SKM-1 treated with dmso at 0.1 percent for 144 hours (cell line): Measurements from ENCODE around the gene TBC1D1.

Source experiments
- DNase-seq: peaks from one replicate; lab custom pipeline; 2025; ENCODE audit not compliant: unreplicated experiment; lab: John Stamatoyannopoulos, UW

TBC1D1 gene

DNA sequence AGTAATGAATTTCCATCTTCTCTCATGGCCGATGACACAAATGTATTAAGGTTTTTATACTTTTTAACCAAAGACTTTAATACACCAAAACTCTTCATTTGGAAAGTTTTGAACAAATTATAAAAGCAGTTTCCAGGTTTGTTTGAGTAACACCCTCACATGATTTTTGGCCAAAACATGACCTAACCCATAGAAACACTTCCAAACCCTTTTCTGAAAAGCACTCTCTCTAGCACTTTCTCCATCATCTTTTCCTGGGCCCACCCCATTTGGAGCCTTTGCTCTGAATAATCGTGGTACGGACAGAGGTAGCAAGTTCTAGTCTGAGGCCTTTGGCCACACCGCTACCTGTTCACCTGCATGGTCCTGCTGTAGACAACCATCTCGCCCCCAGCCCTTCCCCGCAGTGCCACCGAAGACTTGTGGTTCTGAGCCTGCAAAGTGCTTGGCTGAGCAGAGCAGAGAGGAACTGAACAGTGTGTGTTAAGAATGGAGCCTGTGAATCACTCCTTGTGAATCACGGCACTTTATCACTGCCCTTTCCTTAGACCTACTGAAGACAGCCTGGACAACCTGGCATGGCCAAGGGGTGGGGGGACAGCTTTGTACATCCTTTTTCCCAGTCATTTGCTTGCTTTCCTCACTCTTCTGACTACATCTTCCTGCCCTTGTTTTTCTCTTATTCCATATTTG is 251.1 kb downstream of the TBC1D1 start:
- no peak for DNase-seq

- no peak for DNase-seq
These were observed 253.1 kb downstream of the TBC1D1 start for GRCh38 chr4:38144031-38144430.

- DNase-seq = no peak
These were observed 254.3 kb downstream of the TBC1D1 start for GRCh38 chr4:38145033-38145678.

DNA sequence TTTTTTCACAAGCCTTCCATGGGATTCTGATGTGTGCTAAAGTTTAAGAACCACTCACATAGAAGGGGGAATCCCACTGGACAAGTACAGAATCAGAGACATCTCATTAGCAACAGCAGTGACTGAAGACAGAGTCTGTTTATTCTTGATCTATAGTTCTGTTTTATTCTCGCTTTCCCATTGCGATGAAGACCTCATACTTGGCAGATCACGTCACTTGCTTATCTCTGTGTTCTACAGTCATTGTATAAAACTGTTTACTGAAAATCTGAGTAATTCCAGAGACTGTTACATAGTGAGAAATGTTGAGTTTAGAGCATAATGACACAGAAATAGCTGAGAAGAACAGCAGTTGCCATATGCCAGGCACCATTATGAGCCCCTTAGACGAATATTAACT is 254.9 kb downstream of the TBC1D1 start:
- no peak for DNase-seq

DNA sequence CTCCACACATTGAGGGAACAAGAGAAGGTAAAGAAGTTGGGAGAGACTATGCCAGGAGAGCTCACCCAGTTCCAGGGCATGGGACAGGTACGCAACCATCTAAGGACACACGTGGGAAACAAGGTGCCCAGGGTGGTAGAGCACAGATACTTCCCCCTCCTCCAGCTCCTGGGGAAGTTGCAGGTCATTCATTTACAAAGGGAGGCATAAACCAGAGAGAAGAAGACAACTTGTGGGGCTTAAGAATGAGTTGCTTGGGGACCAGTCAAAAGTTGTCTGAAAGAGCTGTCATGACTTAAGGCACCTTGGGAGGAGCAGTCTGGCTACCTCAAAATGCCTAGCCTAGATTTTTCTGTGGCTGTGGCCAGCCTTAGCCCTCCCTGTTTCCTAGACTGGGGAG is 255.5 kb downstream of the TBC1D1 start:
- no peak for DNase-seq

DNA sequence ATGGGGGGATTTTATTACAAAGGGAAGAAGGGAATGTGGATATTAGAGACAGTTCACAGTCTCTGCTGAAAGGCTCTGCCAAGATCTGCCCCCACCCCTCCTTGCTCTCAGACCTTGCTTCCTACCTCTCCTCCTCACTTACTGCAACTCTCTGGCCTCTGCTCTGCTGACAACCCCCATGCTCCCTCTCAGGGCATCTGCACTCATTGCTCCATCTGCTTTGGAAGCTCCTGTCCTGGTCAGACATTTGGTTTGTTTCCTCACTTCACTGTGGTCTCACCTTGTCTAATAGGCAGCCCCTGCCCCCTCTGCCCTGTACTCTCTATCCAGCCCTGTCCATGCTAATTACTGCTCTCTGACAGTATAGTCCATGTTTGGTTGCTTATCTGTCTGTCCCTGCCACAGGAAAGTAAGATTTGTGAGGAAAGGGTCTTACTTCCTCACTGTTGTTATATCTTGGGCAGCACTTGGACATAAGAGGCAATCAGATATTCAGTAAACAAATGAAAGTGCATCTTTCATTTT is 258.6 kb downstream of the TBC1D1 start:
- DNase-seq = no peak

- no peak for DNase-seq
These were observed 259.2 kb downstream of the TBC1D1 start for GRCh38 chr4:38149997-38150671.

DNA sequence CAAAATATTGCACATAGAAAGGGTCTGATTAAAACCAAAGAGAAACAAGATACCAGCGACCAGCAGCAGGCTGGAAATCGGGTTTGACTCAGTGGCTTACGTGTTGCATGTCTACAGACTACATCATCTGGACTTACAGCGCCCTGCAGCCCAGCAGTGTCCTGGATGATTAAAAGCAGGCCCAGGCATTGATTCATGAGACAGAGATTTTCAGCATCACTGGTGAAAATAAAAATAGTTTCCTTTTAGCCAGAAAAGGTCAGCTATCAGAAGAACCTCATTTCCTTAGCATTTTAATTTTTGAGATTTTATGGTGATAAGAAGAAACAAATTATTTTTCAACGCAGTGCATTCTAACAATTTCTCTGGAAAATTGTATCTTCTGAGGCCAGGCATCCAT is 259.9 kb downstream of the TBC1D1 start:
- no peak for DNase-seq

DNA sequence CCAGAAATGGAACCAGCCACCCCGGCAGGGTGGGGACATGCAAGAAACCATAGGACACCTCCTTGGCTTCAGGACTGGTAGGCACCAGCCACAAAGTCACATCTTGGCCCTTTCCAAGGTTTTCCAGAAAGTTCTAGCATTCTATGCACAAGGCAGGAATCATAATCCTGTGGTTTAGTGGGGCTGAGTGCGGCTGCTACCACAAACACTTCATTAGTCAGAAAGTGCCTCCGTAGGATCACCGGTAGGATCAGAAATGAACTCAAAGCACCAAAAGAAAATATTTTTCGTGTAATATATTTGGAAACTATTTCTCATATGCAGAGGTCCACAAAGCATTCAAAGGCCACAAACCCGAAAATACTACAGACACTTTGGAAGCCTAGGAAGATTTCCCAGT is 261.0 kb downstream of the TBC1D1 start:
- no peak for DNase-seq

DNA sequence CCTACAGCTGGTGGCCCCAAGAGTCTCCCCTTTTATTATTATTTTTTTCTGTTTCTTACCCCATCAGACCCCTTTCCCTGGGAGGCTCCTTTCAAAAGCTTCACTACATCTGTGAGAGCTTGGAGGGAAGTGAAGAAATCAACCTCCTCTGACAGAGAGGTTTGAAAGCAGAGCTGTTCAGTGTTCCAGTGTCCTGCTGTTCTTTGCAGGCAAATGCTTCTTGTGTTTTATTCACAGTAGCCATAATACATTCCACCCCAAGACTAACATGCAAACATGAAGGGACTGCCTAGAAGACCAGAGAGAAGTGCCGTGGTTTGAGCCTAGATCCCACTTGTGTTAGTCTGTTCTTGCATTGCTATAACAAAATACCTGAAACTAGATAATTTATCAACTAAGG is 261.4 kb downstream of the TBC1D1 start:
- no peak for DNase-seq

DNA sequence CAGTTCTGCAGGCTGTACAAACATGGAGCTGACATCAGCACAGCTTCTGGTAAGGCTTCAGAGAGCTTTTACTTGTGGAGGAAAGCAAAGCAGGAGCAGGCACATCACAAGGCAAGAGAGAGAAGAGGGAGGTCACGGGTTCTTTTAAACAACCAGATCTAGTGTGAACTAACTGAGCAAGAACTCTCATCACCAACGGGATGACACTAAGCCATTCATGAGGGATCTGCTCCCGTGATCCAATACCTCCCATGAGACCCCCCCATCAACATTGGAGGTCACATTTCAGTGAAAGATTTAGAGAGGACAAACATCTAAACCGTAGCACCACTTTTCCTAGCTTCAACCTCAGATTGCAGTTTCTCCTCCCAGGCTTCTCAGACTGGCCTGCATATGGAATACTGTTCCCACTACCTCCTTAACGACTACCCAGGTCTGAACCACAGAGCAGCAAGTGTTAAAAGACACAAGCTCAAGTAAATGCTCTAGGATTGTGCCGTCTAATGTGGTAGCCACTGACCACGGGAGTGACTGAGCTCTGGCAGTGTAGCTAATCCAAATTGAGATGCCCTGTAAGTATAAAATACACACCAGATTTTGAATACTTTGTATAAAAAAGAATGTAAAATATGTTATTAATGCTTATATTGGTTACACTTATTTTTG is 262.0 kb downstream of the TBC1D1 start:
- DNase-seq = no peak

GRCh38 chr4:38153387-38153760 is 262.5 kb downstream of the TBC1D1 start:
- no peak for DNase-seq

- DNase-seq = no peak
These were observed 263.4 kb downstream of the TBC1D1 start for GRCh38 chr4:38154252-38154651.

DNA sequence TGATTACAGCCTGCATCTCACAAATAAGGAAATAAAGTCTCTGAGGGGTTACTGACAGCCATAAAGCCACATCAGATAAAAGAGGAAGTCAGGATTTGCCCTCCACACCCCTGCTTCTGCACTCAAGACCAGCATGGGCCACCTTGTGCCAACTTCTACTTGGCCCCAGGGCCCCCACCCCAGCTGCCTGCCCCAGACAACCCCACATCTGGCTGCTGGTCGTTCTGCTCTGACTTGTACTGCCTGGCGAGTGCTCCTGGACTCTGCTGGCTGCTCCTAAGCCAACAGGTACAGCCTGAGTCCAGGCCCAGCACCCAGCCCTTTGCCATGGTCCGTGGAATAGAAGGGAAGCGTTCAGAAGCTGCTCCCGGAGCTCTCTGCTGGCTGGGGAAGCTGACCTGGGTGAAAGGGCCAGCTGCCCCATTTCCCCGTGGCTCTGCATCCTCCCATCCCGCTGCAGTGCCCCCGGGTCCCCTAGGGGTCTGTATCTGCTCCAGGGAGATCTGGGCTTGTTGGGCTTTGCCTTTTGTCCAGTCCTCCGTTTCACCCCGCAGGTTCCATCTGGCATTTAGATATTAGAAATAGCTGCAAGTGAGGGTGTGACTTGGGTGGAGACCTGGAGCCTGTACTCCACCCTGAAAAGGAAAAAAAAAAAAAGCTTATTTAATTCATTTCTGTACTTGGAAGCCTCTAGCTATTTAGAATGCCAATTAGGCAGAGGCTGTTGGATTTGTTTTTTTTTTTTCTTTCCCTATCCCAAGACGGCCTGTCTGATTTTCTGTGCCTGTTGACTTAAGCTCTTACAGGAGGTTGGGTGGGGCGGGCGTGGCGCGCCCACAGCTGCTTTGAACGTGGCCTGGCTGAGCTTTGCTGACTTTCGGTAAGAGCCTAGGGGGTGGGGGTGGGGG is 264.1 kb downstream of the TBC1D1 start:
- peak; percentile 17 for DNase-seq

- no peak for DNase-seq
These were observed 264.9 kb downstream of the TBC1D1 start for GRCh38 chr4:38155589-38156294.

- no peak for DNase-seq
These were observed 266.7 kb downstream of the TBC1D1 start for GRCh38 chr4:38157592-38157991.

DNA sequence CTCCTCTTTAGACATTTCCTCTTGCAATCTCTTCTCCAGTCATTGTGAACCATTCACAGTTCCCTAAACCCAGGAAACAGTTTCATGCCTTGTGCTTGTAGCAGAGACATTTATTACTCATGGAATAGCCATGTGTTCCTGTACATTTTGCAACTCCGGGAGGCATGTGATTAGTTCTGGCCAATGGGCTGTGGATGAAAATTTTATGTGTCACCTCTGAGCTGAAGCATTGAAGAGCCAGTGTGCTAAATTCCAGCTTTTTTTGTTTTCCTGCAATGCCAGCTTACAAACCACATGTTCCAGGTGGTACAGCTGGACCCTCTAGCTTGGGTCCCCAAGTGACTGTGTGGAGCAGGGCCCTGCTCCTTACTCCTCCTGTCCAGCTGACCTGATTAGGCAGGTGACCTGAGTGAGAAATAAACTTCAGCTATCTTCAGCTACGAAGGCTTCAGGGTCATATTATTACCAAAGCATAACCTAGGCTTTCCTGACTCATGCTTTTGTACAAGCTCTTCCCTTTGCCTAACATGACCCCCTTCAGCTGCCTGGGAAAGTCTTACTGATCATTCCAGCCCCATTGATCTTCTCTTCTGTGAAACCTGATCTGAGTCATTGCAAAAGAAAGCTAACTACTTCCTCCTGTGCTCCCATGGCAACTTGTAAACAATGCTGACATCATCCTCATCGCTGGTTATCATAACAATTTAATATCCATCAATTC is 269.8 kb downstream of the TBC1D1 start:
- peak; percentile 63 for DNase-seq

DNA sequence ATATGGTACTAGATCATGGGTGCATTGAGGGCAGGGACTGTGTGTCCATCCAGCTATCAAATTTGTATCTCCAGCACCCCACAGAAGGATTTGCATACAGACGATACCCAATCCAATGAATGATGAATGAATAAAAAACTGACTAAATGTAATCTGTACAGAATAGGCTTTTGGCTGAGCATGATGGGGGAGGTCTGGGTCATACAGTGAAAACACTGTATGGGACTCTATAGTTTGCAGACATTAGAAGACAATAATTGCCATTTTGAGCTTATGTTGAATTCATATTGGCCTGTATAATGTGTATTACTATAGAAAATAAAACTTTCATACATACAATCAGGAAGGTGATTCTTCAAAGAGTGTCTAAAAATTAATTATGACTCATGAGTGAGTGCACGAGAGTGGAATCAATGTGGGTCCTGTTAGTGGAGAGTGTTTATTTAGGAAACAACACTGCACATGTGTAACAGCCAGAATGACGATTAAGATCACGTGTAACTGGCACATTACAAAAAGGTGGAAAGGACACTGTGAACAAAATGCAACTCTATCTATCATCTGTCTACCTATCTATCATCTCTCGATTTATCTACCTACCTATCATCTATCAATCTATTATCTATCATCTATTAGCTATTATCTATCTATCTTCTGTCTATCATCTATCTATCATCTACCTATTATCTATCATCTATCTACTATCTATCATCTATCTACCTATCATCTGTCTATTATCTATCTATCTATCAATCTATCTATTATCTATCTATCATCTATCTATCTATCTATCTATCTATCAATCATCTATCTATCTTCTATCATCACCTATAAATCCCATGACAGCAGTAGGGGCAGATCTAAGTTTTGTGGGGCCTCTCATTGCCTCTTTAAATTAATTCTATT is 270.6 kb downstream of the TBC1D1 start:
- DNase-seq = no peak
